ENCODE measurements around the gene IGSF8. TPM values are rescaled to one million over a fixed set of nuclear protein-coding genes. Genes with fewer than 3 reads are reported as not detected.

IGSF8 gene
- total and polyA plus RNA-seq, 2 of the 8 experiments (the other 6 are each of a cell fraction or from before 2014, with no cell fraction given) = 69.6 to 132 TPM

DNA sequence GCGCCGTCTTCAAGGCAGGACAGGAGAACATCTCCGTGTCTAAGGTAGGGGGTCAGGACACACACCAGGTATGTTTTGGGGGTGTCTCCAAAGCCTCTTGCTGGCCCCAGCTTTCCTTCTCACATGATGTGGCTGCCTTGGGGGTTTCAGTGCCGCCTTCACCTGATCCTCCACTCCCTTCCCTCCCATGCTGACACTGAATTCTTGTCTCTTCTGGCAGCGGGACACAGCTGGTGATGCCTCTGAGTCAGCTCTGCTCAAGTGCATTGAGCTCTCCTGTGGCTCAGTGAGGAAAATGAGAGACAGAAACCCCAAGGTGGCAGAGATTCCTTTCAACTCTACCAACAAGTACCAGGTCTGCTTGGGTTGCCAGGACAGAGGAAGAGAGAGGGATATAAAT is 30.6 kb upstream of the IGSF8 start:
- Histone ChIP-seq H2AFZ (ENCODE audit: low read length) (no peak overlapping the region), H2BK12ac (ENCODE audit: low read depth, low read length) (no peak overlapping the region), H3K4me3 (ENCODE audit: extremely low read depth in 1 of 4, insufficient read depth in 2 of 4, low read depth in 3 of 4, low read length in 4 of 4) (no peak overlapping the region), H3K4ac (replicated peaks; ENCODE audit: insufficient read length, low read depth, low read length) (no peak overlapping the region), H2BK5ac (ENCODE audit: low read depth, low read length) (no peak overlapping the region; the same call in 1 of the 2 replicates), H3K36me3 (ENCODE audit: control insufficient read depth in 2 of 4, insufficient read depth in 4 of 4, low read length in 3 of 4) (peaks cover 12 to 61% (median 54%) of the 10 kb centered on the region in 4 experiments; a peak in 7 of 8 replicates), H3K79me2 (ENCODE audit: control insufficient read depth in 1 of 2, insufficient read depth in 2 of 2, low read length in 2 of 2) (no peaks in the 10 kb centered on the region), H2AK5ac (ENCODE audit: low read depth, low read length) (no peak overlapping the region), H4K20me1 (replicated peaks in 1 of 2; ENCODE audit: control insufficient read depth in 1 of 2, insufficient read depth in 2 of 2, low read length in 2 of 2) (no peaks in the 10 kb centered on the region), H2BK15ac (ENCODE audit: low read length) (no peak overlapping the region), H3K4me1 (replicated peaks in 1 of 4; ENCODE audit: control insufficient read depth in 3 of 4, insufficient read depth in 4 of 4, low read length in 3 of 4) (peaks cover 0 to 6% (median 0%) of the 10 kb centered on the region in 4 experiments; a peak in 2 of 7 replicates), H3K79me1 (ENCODE audit: low read depth, low read length) (no peaks in the 10 kb centered on the region; the same call in 1 of the 2 replicates), H3K9me3 (ENCODE audit: insufficient read depth in 2 of 2, low read depth in 1 of 2, low read length in 1 of 2) (no peaks in the 10 kb centered on the region), H3K56ac (replicated peaks; ENCODE audit: insufficient read length, low read depth, low read length) (no peak overlapping the region), H4K91ac (replicated peaks; ENCODE audit: insufficient read length, low read length) (no peak overlapping the region), H3K23me2 (ENCODE audit: low read depth, low read length) (peaks cover 4% of the 10 kb centered on the region; the same call in 1 of the 2 replicates), H3K14ac (ENCODE audit: insufficient read length) (no peak overlapping the region), H3K9ac (replicated peaks in 1 of 4; ENCODE audit: extremely low read depth in 1 of 4, low read depth in 3 of 4, low read length in 3 of 4) (no peak overlapping the region), H2BK120ac (replicated peaks; ENCODE audit: low read depth, low read length) (no peak overlapping the region), H3K23ac (ENCODE audit: insufficient read length) (no peak overlapping the region), H3K27ac (ENCODE audit: low read depth, low read length) (no peak overlapping the region), H4K8ac (ENCODE audit: extremely low read depth, insufficient read depth, low read length) (no peak overlapping the region), H3K4me2 (ENCODE audit: insufficient read depth in 1 of 2, low read depth in 2 of 2, low read length in 2 of 2) (no peak overlapping the region), H3K27me3 (replicated peaks in 1 of 4; ENCODE audit: control insufficient read depth in 3 of 4, extremely low read depth in 1 of 4, insufficient read depth in 3 of 4, low read length in 3 of 4) (no peaks in the 10 kb centered on the region), H4K5ac (ENCODE audit: insufficient read length, low read depth, low read length) (no peak overlapping the region), H3K18ac (ENCODE audit: extremely low read depth, low read length) (no peak overlapping the region), H2BK20ac (ENCODE audit: low read length) (no peak overlapping the region)
- 94% methylated on average over 5 of the region's 5 CpGs; no CpG with 5 or more reads in 1 of the 2 experiments for WGBS, 2 experiments (ENCODE audit: extremely low coverage in 1 of 2, insufficient coverage in 1 of 2, insufficient read length in 1 of 2, insufficient replicate concordance in 2 of 2, low coverage in 1 of 2, low lambda C conversion rate in 2 of 2, missing lambda C conversion rate in 1 of 2)
- ChIA-PET POLR2A (ENCODE audit: partially characterized antibody) (interaction anchor here (1.0 to 8.1 kb wide), 3 partner anchors 12 to 33 kb away, joined by 3 to 56 read pairs (median 4); no protein-coding TSS in a partner anchor), CTCF (ENCODE audit: partially characterized antibody) (interaction anchor here (1.1 to 13.8 kb wide), 6 partner anchors 11 to 90 kb away, joined by 3 to 141 read pairs (median 11); partner anchors contain the start of gene ATP1A2)
- DNase-seq (ENCODE audit: low read depth in 1 of 2, low spot score in 2 of 2) (no peak), FAIRE-seq (no peak)
- TF ChIP-seq HDAC2 (IDR thresholded peaks at IDR 0.05; ENCODE audit: borderline replicate concordance in 1 of 2, low read depth in 2 of 2, low read length in 2 of 2) (no peak), KDM1A (IDR thresholded peaks at IDR 0.05; ENCODE audit: borderline replicate concordance, low read length) (no peak), CHD2 (IDR thresholded peaks at IDR 0.05; ENCODE audit: low read length) (no peak), KDM5A (IDR thresholded peaks at IDR 0.05; ENCODE audit: low read length) (no peak), MAX (IDR thresholded peaks at IDR 0.05) (no peak), CTCF (IDR thresholded peaks at IDR 0.05; ENCODE audit: control extremely low read depth in 1 of 3, insufficient read depth in 1 of 3, low read depth in 1 of 3, low read length in 3 of 3) (no peak), EGR1 (IDR thresholded peaks at IDR 0.05; ENCODE audit: borderline replicate concordance, low read depth, low read length) (no peak), RNF2 (IDR thresholded peaks at IDR 0.05; ENCODE audit: borderline replicate concordance, low read depth, low read length, missing control alignments, poor library complexity, severe bottlenecking) (no peak), CREB1 (IDR thresholded peaks at IDR 0.05) (no peak), BRCA1 (IDR thresholded peaks at IDR 0.05; ENCODE audit: low read depth, low read length) (no peak)

Data from H1 (cell line).